Type B pancreatic cell (in vitro differentiated cells): Measurements from ENCODE around the gene FARSA. TPM values are rescaled to one million over a fixed set of nuclear protein-coding genes. Genes with fewer than 3 reads are reported as not detected.

Experiments used
- microRNA-seq: library from miRNA; unstranded; fragments of <30 nt; microRNA quantifications from one replicate; pipeline ENCODE4, GENCODE V29; 2020
- total RNA-seq: library from RNA; stranded (reverse); gene quantifications from 2 replicates; pipeline ENCODE4 v1.2.1, GENCODE V29; 2021; ENCODE audit warnings: low replicate concordance

FARSA gene
- total RNA-seq, 1 donor from 2014 or later = 68.5 TPM

Small RNAs within 50 kb of the gene (microRNA-seq; reads per million reads assigned to microRNA genes)
- gene MIR5695 (1.4 reads per million), gene MIR6515 (3.9 reads per million, percentile 13 among the genes with 10 or more reads in this experiment)

Other genes with a start within 250 kb of the FARSA start
- 0.85 TPM in 1 of 2 replicates, not detected in the other for gene GNG14, start 245.7 kb downstream of the FARSA start, total RNA-seq
- gene FBXW9, start 237.1 kb downstream of the FARSA start, total RNA-seq = 15.4 and 17.0 TPM in 2 replicates
- gene TNPO2, start 209.8 kb downstream of the FARSA start, total RNA-seq = 78.6 and 99.7 TPM in 2 replicates
- gene TRIR, start 199.0 kb downstream of the FARSA start, total RNA-seq = 164 and 173 TPM in 2 replicates
- 59.6 and 74.5 TPM in 2 replicates for gene GET3, start 196.2 kb downstream of the FARSA start, total RNA-seq
- gene BEST2, start 181.9 kb downstream of the FARSA start, total RNA-seq = 0.14 TPM in 1 of 2 replicates, not detected in the other
- gene HOOK2, start 158.2 kb downstream of the FARSA start, total RNA-seq = 50.1 and 55.0 TPM in 2 replicates
- 31.3 and 116 TPM in 2 replicates for gene JUNB, start 142.2 kb downstream of the FARSA start, total RNA-seq
- gene PRDX2, start 131.9 kb downstream of the FARSA start, total RNA-seq = 416 and 497 TPM in 2 replicates
- gene THSD8, start 131.6 kb downstream of the FARSA start, total RNA-seq = 10.1 and 19.4 TPM in 2 replicates
- gene RNASEH2A, start 127.1 kb downstream of the FARSA start, total RNA-seq = 13.7 and 37.2 TPM in 2 replicates
- not detected in 2 replicates for gene RTBDN, start 99.1 kb downstream of the FARSA start, total RNA-seq
- 1.9 and 3.5 TPM in 2 replicates for gene MAST1, start 95.2 kb downstream of the FARSA start, total RNA-seq
- gene DNASE2, start 52.3 kb downstream of the FARSA start, total RNA-seq = 17.9 and 24.6 TPM in 2 replicates
- gene KLF1, start 46.5 kb downstream of the FARSA start, total RNA-seq = not detected in 2 replicates
- gene GCDH, start 42.6 kb downstream of the FARSA start, total RNA-seq = 29.7 and 46.8 TPM in 2 replicates
- gene SYCE2, start 14.4 kb downstream of the FARSA start, total RNA-seq = 1.8 TPM in 1 of 2 replicates, not detected in the other
- gene CALR, start 4.9 kb upstream of the FARSA start, total RNA-seq = 1,188 and 1,294 TPM in 2 replicates
- 77.1 and 82.3 TPM in 2 replicates for gene RAD23A, start 12.2 kb upstream of the FARSA start, total RNA-seq
- 23.1 and 24.8 TPM in 2 replicates for gene GADD45GIP1, start 23.5 kb upstream of the FARSA start, total RNA-seq
- gene DAND5, start 35.9 kb upstream of the FARSA start, total RNA-seq = not detected in 2 replicates
- gene NFIX, start 61.8 kb upstream of the FARSA start, total RNA-seq = 4.2 and 12.4 TPM in 2 replicates
- 0.19 TPM in 1 of 2 replicates, not detected in the other for gene LYL1, start 169.1 kb upstream of the FARSA start, total RNA-seq
- gene TRMT1, start 183.0 kb upstream of the FARSA start, total RNA-seq = 48.1 and 69.7 TPM in 2 replicates
- 66.8 and 77.9 TPM in 2 replicates for gene NACC1, start 184.6 kb upstream of the FARSA start, total RNA-seq
- 45.2 and 46.8 TPM in 2 replicates for gene STX10, start 216.7 kb upstream of the FARSA start, total RNA-seq
- 103 and 322 TPM in 2 replicates for gene IER2, start 216.7 kb upstream of the FARSA start, total RNA-seq